Activated T-helper 2 cell treated with anti-CD3 and anti-CD28 coated beads, Interferon-gamma antibody, Interleukin-2, Interleukin-4, amounts not matched to agents 10 μg/mL and 5 μg/mL and 100 μg/mL, durations not matched to agents 14 hours and 24 hours and 36 hours (primary cell): ENCODE measurements around the gene WDR31. TPM values are rescaled to one million over a fixed set of nuclear protein-coding genes. Genes with fewer than 3 reads are reported as not detected.

ENCODE experiments used
- DNase-seq: peaks from one replicate; pipeline ENCODE4 v3.0.0; 2021; ENCODE audit warnings: low spot score
- H3K27ac Mint-ChIP-seq: one replicate; pipeline ENCODE4 v1.8.0; 2021; ENCODE audit warnings: mixed read lengths
- H3K27me3 Mint-ChIP-seq: one replicate; pipeline ENCODE4 v1.8.0; 2021; ENCODE audit warnings: low read depth, mixed read lengths
- H3K36me3 Mint-ChIP-seq: one replicate; pipeline ENCODE4 v1.8.0; 2021; ENCODE audit warnings: low read depth, mixed read lengths
- H3K4me1 Mint-ChIP-seq: one replicate; pipeline ENCODE4 v1.8.0; 2021; ENCODE audit warnings: low read depth, mixed read lengths
- H3K4me3 Mint-ChIP-seq: one replicate; pipeline ENCODE4 v1.8.0; 2021; ENCODE audit warnings: low read depth, mild to moderate bottlenecking, moderate library complexity, mixed read lengths
- H3K9me3 Mint-ChIP-seq: one replicate; pipeline ENCODE4 v1.8.0; 2021; ENCODE audit warnings: mixed read lengths
- intact Hi-C: fragments of 100-400 bp; cut with micrococcal nuclease; formaldehyde crosslinking; loops from one replicate; pipeline ENCODE4 v1.15.1; 2023
- total RNA-seq: library from RNA; stranded (reverse); gene quantifications from 2 replicates; pipeline ENCODE4 v1.2.3, GENCODE V29; 2022

The WDR31 gene
- total RNA-seq, 1 donor from 2014 or later: 1.9 TPM

DNA sequence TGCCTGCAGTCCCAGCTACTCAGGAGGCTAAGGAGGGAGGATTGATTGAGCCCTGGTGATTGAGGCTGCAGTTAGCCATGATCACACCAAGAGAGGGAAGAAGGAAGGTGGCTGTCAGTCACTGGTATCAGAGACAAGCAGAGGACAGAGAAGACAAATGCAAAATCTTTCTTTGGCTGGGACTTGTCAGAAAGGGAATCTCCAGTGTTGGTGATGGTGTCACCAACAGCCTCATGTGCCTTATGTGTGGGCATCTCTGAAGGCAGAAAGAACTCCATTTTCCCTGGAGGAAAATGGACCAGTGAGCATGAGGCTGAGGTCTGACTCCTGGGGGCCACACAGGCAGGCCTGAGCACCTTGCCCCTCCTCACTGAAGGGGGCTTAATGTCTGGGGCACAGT is 24.8 kb downstream of the WDR31 start:
- no peaks in the 10 kb centered on the region for H3K9me3 Mint-ChIP-seq
- H3K36me3 Mint-ChIP-seq: no peaks in the 10 kb centered on the region
- H3K4me1 Mint-ChIP-seq: peaks cover 9% of the 10 kb centered on the region
- no peak overlapping the region for H3K27ac Mint-ChIP-seq
- DNase-seq: no peak
- H3K4me3 Mint-ChIP-seq: no peak overlapping the region
- intact Hi-C loops: no loop called here
- H3K27me3 Mint-ChIP-seq: no peaks in the 10 kb centered on the region

DNA sequence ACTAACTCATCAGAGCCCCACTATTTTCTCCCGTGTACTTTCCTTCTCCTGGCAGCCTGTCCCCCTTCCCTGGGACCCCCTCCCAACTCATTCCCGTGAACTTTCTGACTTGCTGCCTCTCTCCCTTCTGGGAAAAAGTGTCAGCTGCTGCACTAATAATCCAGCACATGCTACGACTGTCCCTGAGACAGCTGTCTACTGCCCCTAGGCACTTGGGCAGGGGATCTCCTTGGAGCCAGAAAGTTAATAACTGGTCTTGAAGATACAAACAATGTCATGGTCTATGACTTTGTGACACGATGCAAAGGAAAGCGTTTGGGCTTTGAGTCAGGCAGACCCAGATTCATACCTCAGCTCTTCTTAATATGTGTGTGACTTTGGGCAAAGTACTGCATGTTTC is 26.8 kb downstream of the WDR31 start:
- intact Hi-C loops: no loop called here
- no peaks in the 10 kb centered on the region for H3K9me3 Mint-ChIP-seq
- H3K27ac Mint-ChIP-seq: no peak overlapping the region
- H3K4me1 Mint-ChIP-seq: peaks cover 12% of the 10 kb centered on the region
- no peaks in the 10 kb centered on the region for H3K27me3 Mint-ChIP-seq
- H3K4me3 Mint-ChIP-seq: no peak overlapping the region
- no peak for DNase-seq
- no peaks in the 10 kb centered on the region for H3K36me3 Mint-ChIP-seq

DNA sequence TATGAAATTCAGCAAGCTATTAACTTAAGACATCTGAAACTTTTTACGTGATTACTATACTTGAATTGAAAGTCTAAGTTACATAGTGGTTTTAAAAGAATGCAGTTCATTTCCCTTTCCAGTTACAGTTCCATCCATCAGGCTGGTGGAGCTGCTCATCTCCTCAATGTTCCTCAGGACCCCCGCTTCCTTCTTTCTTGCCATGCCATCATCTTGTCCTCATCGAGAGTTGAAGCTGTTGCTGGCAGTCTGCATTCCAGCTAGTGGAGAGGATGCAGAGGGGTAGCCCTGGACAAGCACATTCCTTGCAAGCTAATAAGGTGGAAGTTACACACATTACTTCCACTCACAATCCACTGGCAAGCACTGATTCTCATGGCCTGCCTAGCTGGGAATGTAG is 28.1 kb downstream of the WDR31 start:
- Mint-ChIP-seq H3K36me3 (no peaks in the 10 kb centered on the region), H3K4me3 (no peak overlapping the region), H3K9me3 (no peaks in the 10 kb centered on the region), H3K4me1 (peaks cover 12% of the 10 kb centered on the region), H3K27me3 (peaks cover 3% of the 10 kb centered on the region), H3K27ac (no peak overlapping the region)
- no peak for DNase-seq
- intact Hi-C loops: no loop called here

DNA sequence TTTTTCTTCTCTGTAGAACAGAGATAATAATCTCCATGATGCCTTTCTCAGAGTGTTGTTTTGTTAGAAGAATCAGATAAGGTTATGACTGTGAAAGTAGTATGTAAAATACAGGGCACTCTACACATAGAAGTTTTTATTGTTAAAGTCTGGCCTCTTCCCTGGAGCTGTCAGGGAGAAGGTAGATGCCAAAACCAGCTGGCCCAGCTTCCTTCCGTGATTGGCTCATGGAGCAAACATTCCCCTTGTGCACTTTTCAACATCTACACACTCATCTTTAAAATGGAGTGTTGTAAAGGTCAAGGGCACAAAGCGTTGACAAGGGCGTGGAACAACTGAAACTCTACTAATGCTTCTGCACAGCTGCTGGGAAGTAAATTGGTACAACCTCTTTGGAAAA is 29.5 kb downstream of the WDR31 start:
- H3K9me3 Mint-ChIP-seq: no peaks in the 10 kb centered on the region
- peaks cover 3% of the 10 kb centered on the region for H3K27me3 Mint-ChIP-seq
- H3K36me3 Mint-ChIP-seq: no peaks in the 10 kb centered on the region
- H3K27ac Mint-ChIP-seq: peak overlapping the region; percentile 30
- H3K4me3 Mint-ChIP-seq: no peak overlapping the region
- intact Hi-C loops: no loop called here
- H3K4me1 Mint-ChIP-seq: peaks cover 12% of the 10 kb centered on the region
- DNase-seq: no peak

DNA sequence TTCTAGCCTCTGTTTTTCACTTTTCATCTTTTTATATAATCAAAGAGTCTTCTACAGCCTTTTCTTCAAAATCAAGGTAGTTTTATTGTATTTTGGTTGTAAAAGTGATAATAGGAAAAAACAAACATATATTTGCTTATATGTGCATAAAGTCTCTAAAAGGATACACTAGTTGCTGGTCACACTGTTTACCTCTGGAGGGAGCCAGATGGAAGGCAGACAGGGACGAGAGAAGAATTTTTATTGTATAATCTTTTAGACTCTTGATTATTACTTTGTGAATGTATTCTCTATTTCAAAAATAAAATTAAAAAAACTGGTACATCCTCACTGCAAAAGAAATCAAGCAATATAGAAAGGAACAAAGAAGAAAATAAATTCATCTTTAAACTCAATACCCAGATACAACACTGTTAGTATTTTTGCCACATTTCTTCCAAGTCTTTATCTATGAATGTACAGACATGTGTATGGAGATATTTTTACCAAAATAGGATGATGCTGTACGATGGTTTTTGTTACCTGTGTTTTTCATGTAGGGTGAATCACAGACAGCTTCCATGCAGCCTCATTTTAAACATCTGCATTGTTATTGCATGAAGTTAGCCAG is 30.8 kb downstream of the WDR31 start:
- Mint-ChIP-seq H3K27me3 (peaks cover 3% of the 10 kb centered on the region), H3K4me3 (no peak overlapping the region), H3K9me3 (no peaks in the 10 kb centered on the region), H3K36me3 (no peaks in the 10 kb centered on the region), H3K4me1 (peaks cover 12% of the 10 kb centered on the region), H3K27ac (no peak overlapping the region)
- DNase-seq: no peak
- intact Hi-C loops: loop anchor here (1.0 to 2.0 kb wide), 5 partner anchors 35 to 98 kb away; partner anchors contain the start of genes ALAD, BSPRY, CDC26 and HDHD3

DNA sequence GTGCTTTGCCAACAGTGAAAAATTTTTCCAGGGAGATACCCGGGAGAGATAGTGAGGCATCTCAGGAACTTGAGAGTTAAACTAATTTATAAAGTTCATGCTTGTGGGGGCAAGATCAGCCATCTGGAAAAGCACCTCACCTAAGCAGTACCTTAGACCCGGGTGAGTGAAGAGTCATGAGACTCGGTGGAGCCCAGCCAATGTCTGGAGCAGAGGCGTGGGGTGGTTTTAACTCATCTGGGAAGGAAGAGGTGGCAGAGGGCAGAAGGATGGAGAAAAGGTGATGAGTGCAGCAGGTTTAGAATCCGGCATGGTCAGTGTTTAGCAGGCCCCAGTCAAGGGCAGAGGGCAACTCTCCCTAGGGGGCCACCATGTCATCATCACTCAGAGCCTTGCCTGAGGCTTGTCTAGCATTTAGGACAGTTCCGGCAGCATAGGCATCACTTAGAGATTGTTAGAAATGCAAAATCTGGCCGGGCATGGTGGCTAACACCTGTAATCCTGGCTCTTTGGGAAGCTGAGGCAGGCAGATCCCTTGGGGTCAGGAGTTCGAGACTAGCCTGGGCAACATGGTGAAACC is 32.6 kb downstream of the WDR31 start:
- H3K27ac Mint-ChIP-seq: no peak overlapping the region
- no peaks in the 10 kb centered on the region for H3K36me3 Mint-ChIP-seq
- peaks cover 3% of the 10 kb centered on the region for H3K27me3 Mint-ChIP-seq
- no peak for DNase-seq
- no peak overlapping the region for H3K4me3 Mint-ChIP-seq
- peaks cover 12% of the 10 kb centered on the region for H3K4me1 Mint-ChIP-seq
- no peaks in the 10 kb centered on the region for H3K9me3 Mint-ChIP-seq
- intact Hi-C loops: no loop called here

DNA sequence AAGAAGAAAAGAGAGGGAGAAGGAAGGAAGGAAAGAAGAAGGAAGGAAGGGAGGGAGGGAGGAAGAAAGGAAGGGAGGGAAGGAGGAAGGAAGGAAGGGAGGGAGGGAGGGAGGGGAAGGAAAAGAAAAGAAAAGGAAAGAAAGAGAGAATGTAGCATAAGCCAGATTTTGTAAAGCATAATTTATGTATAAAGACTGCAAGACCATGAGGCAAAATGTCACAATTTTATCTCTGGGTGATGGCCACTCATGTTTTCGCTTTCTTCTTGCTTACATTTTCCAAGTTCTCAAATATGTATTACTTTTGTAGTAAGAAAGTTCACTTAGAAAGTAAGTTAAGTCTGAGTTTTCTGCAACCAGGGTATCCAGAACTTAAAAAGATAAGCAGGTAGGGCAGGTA is 33.5 kb downstream of the WDR31 start:
- H3K4me1 Mint-ChIP-seq: peaks cover 12% of the 10 kb centered on the region
- H3K36me3 Mint-ChIP-seq: no peaks in the 10 kb centered on the region
- H3K27me3 Mint-ChIP-seq: peaks cover 6% of the 10 kb centered on the region
- H3K9me3 Mint-ChIP-seq: no peaks in the 10 kb centered on the region
- H3K27ac Mint-ChIP-seq: no peak overlapping the region
- intact Hi-C loops: no loop called here
- DNase-seq: no peak
- H3K4me3 Mint-ChIP-seq: no peak overlapping the region

DNA sequence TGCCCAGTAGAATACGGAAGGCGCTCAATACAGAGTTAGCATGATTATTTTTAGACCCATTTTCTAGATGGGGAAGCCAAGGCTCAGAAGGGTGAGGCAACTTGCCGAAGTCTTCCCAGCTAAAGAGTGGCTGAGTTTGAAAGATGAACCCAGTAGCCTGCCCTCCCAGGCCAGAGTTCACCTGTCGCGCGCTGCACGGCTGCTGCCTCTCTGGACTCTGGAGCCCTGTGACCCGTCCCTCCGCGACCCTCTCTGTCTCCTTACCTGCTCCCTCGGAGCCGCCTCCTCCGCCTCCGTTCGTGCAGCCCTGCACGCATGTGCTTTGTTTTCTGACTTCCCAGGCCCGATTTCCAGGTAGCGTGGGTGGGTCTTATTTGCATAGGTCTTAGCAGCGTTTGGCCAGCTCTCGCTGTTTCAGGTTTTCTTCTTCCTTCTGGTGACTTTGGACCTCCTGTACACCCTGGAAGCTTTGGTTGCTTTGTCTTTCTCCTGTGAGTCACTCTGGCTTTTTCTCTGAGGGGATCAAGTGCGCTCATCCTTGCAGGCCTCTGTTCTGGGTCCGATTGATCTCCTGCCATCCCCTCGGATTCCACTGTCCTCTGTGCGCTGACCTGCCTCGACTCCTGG is 37.2 kb downstream of the WDR31 start, which contains the start of gene RNF183:
Gene RNF183 (minus strand): TSS at position 585 of the 627 bp plus-strand sequence. CDS start 5,192 bp downstream, outside the sequence.
- Mint-ChIP-seq H3K27ac (no peak within 1 kb of the TSS), H3K27me3 (peaks cover 22% of the 10 kb centered on the region), H3K4me1 (no peaks in the 10 kb centered on the region), H3K36me3 (no peaks in the 10 kb centered on the region), H3K4me3 (no peak within 1 kb of the TSS), H3K9me3 (no peaks in the 10 kb centered on the region)
- DNase-seq: no peak
- intact Hi-C loops: no loop called here

DNA sequence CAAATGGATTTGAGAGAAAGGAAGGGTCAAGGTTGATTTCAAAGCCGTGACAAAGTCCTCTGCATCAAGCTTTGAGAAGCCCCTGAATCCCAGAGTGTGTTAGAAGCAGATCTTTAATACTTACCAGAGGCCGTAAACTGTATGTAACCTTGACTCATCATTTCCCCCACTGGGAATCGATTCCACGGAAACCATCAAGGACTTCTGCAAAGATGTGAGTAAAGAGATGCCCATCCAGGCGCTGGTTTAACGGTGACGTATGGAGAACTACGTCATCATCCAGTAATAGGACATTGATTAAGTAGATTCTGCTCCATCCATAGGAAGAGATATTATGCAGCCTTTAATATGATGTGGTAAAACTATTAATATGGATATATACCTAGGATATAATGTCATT is 38.5 kb downstream of the WDR31 start:
- no peak overlapping the region for H3K4me3 Mint-ChIP-seq
- no peaks in the 10 kb centered on the region for H3K4me1 Mint-ChIP-seq
- intact Hi-C loops: no loop called here
- H3K9me3 Mint-ChIP-seq: no peaks in the 10 kb centered on the region
- no peaks in the 10 kb centered on the region for H3K36me3 Mint-ChIP-seq
- DNase-seq: no peak
- peaks cover 19% of the 10 kb centered on the region for H3K27me3 Mint-ChIP-seq
- H3K27ac Mint-ChIP-seq: no peak overlapping the region

DNA sequence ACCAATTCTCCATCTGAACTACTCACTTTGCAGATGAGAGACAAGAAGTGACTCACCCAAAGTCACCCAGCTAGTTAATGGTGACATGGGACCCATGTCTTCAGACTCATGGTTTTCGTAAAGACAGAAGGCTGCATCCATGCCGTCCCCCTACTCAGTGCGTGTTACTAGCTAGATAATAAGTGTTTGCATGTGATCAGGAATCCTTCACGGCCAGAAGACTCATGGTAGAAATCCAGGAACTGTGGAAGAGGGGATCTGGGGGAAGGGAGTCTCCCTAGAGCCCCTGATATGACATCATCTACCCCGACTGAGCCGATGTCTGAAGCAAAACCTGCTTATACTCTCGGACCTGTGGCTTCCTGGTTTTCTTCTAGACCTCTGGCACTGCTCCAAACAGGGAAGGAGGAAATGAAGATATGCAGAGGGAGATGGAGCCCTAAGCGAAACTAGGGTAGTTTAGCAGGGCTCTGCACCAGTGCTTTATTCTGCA is 40.2 kb downstream of the WDR31 start:
- no peaks in the 10 kb centered on the region for H3K4me1 Mint-ChIP-seq
- intact Hi-C loops: no loop called here
- no peak overlapping the region for H3K4me3 Mint-ChIP-seq
- H3K36me3 Mint-ChIP-seq: no peaks in the 10 kb centered on the region
- H3K9me3 Mint-ChIP-seq: no peaks in the 10 kb centered on the region
- peaks cover 19% of the 10 kb centered on the region for H3K27me3 Mint-ChIP-seq
- no peak overlapping the region for H3K27ac Mint-ChIP-seq
- DNase-seq: no peak

DNA sequence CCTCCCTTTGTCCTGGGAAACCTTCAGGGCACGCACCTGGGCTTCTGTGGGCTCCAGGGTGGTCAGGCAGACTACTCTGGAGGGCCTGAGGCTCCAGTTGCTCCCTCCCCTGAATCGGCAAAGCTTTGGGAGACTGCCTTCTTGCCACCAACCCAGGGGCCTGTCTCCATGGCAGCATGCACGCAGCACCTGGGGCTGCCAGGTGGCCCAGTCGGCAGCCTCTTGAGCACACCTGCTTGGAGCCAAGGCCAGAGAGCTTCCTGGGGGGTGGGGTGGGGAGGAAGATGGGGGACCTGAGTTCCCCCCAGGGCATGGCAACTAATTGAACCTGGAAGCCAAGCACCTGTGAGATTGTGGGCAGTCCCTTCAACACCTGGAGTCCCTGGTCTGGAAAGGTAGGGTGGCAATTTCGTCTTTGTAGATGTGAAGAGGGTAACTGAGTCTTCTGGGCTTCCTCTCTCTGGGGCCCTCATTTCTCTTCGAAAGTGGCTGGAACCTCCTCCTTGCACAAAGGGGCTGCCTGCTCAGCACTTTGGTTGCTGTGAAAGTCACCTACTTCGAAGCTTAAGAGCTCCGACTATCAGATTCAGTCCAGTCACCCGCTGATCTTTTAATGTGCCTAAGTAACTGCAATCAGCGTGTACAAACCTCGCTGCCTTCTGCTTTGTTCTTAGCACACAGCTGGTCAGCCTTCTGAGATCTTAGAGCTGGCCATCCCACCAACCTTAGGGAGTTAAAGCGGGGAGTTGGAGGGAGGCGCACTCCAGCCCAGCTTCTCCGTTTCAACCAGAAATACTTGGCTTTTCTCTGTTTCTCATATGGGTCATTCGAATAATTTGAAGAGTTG is 40.9 kb downstream of the WDR31 start:
- Mint-ChIP-seq H3K4me3 (no peak overlapping the region), H3K27ac (no peak overlapping the region), H3K36me3 (no peaks in the 10 kb centered on the region), H3K27me3 (peaks cover 19% of the 10 kb centered on the region), H3K4me1 (no peaks in the 10 kb centered on the region), H3K9me3 (no peaks in the 10 kb centered on the region)
- intact Hi-C loops: no loop called here
- DNase-seq: no peak

DNA sequence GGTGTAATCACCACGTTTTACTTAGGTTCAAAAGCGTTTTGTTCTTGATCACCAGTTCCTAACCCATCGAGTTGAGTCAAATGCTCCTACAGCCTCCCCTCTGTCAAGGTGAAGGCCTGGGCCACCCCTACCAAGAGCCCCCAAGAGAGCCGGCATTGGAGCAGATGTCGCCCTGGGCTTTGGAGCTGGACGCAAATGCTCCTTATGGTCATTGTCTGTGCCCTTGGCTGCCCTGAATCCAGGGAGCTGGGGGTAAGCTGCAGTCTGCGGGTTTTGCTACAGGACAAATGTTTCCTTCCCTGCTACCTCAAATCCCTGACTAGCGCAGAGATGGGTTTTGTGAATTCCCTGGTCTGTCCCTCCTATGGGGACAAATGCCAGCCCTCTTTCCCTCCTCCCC is 41.8 kb downstream of the WDR31 start:
- peaks cover 19% of the 10 kb centered on the region for H3K27me3 Mint-ChIP-seq
- no peak overlapping the region for H3K4me3 Mint-ChIP-seq
- H3K9me3 Mint-ChIP-seq: no peaks in the 10 kb centered on the region
- no peaks in the 10 kb centered on the region for H3K4me1 Mint-ChIP-seq
- no peak overlapping the region for H3K27ac Mint-ChIP-seq
- intact Hi-C loops: no loop called here
- peaks cover 3% of the 10 kb centered on the region for H3K36me3 Mint-ChIP-seq
- DNase-seq: no peak
